ENCODE measurements around the gene DNAH1.
"Not testable (repeated sequence)": the region's sequence is repeated elsewhere in the genome, so short reads cannot be mapped to it uniquely, and the experiment has no call there.

The DNAH1 gene

GRCh38 chr3:52328536-52329080 lies 12.5 kb downstream of the DNAH1 start:
- H3K4me1 Mint-ChIP-seq, result no peaks in the 10 kb centered on the region
- H3K4me3 Mint-ChIP-seq, result no peak overlapping the region
- no peak overlapping the region for H3K27ac Mint-ChIP-seq
- no peaks in the 10 kb centered on the region for H3K27me3 Mint-ChIP-seq
- no peak for DNase-seq (ENCODE audit: low spot score in 2 of 2)
- no peak for ATAC-seq (ENCODE audit: low read depth)
- no peaks in the 10 kb centered on the region for H3K9me3 Mint-ChIP-seq
- H3K36me3 Mint-ChIP-seq, result peaks cover 11% of the 10 kb centered on the region

DNA sequence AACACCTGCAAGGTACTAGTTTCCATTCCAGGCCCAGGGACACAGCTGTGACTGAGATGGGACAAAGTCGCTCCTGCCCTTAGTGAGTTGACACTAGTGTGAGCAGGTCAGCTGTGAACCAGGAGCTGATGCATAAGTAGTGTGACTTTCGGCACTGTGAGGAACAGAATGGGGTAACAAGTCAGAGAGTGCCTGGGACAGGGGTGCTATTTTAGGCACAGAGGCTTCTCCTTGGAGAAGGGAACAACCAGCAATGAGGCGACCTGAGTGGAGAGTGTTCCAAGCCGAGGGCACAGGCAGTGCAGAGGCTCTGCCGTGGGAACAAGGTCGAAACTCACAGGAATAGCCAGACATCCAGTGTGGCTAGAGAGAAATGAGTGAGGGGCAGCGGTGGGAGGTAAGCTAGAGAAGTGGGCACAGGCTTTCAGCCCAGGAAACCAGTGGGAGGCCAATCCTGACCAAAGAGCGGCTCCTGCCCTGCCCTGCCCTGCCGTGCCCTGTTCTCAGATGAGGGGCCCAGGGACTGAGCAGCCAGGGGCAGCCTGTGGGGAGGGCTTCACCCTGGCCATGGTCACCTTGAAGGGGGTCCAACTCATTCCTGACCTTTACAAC lies 14.2 kb downstream of the DNAH1 start:
- DNase-seq (ENCODE audit: low spot score in 2 of 2) (no peak), ATAC-seq (ENCODE audit: low read depth) (no peak)
- Mint-ChIP-seq H3K27ac (no peak overlapping the region), H3K4me1 (no peaks in the 10 kb centered on the region), H3K4me3 (no peak overlapping the region), H3K27me3 (no peaks in the 10 kb centered on the region), H3K9me3 (no peaks in the 10 kb centered on the region), H3K36me3 (peaks cover 11% of the 10 kb centered on the region)

GRCh38 chr3:52331091-52331490 lies 15.0 kb downstream of the DNAH1 start:
- ATAC-seq (ENCODE audit: low read depth) (no peak), DNase-seq (ENCODE audit: low spot score in 2 of 2) (no peak)
- no peaks in the 10 kb centered on the region for H3K9me3 Mint-ChIP-seq
- H3K36me3 Mint-ChIP-seq, result peaks cover 13% of the 10 kb centered on the region
- no peak overlapping the region for H3K4me3 Mint-ChIP-seq
- H3K27ac Mint-ChIP-seq, result no peak overlapping the region
- no peaks in the 10 kb centered on the region for H3K27me3 Mint-ChIP-seq
- H3K4me1 Mint-ChIP-seq, result no peaks in the 10 kb centered on the region

DNA sequence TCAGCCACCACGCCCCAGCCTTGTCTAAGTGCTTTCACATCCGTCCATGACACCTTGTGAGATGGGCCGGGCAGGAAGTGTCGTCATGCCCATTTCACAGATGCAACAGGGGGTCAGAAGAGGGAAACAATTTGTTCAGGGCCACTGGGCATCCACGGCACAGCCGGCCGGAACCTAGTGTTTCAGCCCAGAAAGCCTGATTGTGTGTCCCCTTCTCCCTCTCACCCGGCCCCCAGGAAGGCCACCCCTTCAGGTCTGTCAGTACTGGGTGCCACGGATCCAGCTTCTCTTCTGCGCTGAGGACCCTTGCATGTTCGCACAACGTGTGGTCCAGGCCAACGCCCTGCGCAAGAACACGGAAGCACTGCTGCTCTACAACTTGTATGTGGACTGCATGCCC lies 15.8 kb downstream of the DNAH1 start:
- H3K27me3 Mint-ChIP-seq, result no peaks in the 10 kb centered on the region
- peaks cover 13% of the 10 kb centered on the region for H3K36me3 Mint-ChIP-seq
- H3K9me3 Mint-ChIP-seq, result no peaks in the 10 kb centered on the region
- H3K27ac Mint-ChIP-seq, result no peak overlapping the region
- peaks cover under 1% of the 10 kb centered on the region for H3K4me1 Mint-ChIP-seq
- no peak for ATAC-seq (ENCODE audit: low read depth)
- H3K4me3 Mint-ChIP-seq, result no peak overlapping the region
- DNase-seq (ENCODE audit: low spot score in 2 of 2), result no peak

DNA sequence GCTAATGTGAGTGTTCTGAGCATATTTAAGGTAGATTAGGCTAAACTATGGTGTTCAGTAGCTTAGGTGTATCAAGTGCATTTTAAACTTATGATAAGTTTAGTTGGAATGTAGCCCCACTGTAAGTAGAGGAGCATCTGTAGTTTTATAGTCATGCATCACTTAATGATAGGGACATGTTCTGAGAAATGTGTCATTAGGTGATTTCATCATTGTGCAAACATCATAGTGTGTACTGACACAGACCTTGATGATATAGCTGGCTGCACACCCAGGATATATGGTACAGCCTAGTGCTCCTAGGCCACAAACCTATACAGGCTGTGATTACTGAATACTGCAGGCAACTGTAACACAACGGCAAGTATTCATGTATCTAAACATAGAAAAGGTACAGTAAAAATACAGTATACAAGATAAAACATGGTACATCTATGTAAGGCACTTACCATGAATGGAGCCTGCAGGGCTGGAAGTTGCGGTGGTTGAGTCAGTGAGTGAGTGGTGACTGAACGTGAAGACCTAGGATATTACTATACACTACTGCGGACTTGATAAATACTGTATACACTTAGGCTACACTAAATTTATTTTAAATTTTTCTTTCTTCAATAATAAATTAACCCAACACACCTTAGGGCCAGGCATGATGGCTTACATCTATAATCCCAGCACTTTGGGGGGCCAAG lies 17.9 kb downstream of the DNAH1 start:
- Mint-ChIP-seq H3K9me3 (no peaks in the 10 kb centered on the region), H3K27ac (no peak overlapping the region), H3K27me3 (no peaks in the 10 kb centered on the region), H3K36me3 (peaks cover 14% of the 10 kb centered on the region), H3K4me3 (no peak overlapping the region), H3K4me1 (peaks cover 2% of the 10 kb centered on the region)
- ATAC-seq (ENCODE audit: low read depth), result no peak
- no peak for DNase-seq (ENCODE audit: low spot score in 2 of 2)

- DNase-seq (ENCODE audit: low spot score in 2 of 2); ATAC-seq (ENCODE audit: low read depth); H3K4me1 Mint-ChIP-seq; H3K9me3 Mint-ChIP-seq; H3K27me3 Mint-ChIP-seq; H3K27ac Mint-ChIP-seq; H3K4me3 Mint-ChIP-seq: not testable (repeated sequence)
- H3K36me3 Mint-ChIP-seq, result peaks cover 16% of the 10 kb centered on the region
These were observed 22.0 kb downstream of the DNAH1 start for GRCh38 chr3:52338131-52338530.

GRCh38 chr3:52339612-52340011 lies 23.5 kb downstream of the DNAH1 start:
- Mint-ChIP-seq H3K36me3 (peaks cover 19% of the 10 kb centered on the region), H3K4me3 (no peak overlapping the region), H3K27me3 (no peaks in the 10 kb centered on the region), H3K4me1 (peaks cover 8% of the 10 kb centered on the region), H3K27ac (no peak overlapping the region), H3K9me3 (no peaks in the 10 kb centered on the region)
- DNase-seq (ENCODE audit: low spot score in 2 of 2) (peak; percentile 40 to 67), ATAC-seq (ENCODE audit: low read depth) (peak; percentile 70)

- DNase-seq (ENCODE audit: low spot score in 2 of 2), result no peak
- H3K4me3 Mint-ChIP-seq, result no peak overlapping the region
- H3K27me3 Mint-ChIP-seq, result no peaks in the 10 kb centered on the region
- no peak overlapping the region for H3K27ac Mint-ChIP-seq
- H3K9me3 Mint-ChIP-seq, result no peaks in the 10 kb centered on the region
- ATAC-seq (ENCODE audit: low read depth), result no peak
- H3K4me1 Mint-ChIP-seq, result peaks cover 8% of the 10 kb centered on the region
- H3K36me3 Mint-ChIP-seq, result peaks cover 22% of the 10 kb centered on the region
These were observed 25.0 kb downstream of the DNAH1 start for GRCh38 chr3:52341123-52341522.

DNA sequence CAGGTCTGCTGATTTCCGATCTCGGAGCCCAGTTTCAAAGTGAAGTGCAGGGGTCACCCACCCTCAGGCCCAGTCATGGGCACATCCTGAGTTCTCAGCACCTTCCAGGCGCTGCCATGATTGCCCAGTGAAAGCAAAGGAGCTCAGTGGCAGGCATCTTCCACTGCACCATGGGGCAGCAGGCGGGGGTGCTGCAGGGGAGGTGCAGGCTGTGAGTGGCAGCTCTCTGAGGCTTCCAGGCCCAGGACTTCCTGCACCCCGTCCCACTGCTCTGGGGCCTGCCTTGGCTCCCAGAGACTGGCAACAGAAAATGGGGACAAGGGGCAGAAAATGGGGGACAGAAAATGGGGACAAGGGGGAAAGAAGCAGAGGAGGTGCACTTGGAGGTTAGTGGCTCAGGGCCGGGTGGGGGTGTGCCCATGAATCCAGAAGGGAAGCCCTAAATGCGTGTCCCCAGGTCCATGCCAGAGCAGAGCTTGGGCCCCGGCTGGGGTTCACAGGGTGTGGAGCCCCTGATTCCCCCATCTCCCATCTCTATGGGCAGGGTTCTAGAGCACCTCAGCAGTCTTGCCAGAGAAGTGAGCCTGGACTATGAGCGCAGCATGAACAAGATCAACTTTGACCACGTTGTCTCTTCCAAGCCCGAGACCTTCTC lies 28.0 kb downstream of the DNAH1 start:
- peaks cover 8% of the 10 kb centered on the region for H3K4me1 Mint-ChIP-seq
- H3K27ac Mint-ChIP-seq, result no peak overlapping the region
- peaks cover 19% of the 10 kb centered on the region for H3K36me3 Mint-ChIP-seq
- H3K27me3 Mint-ChIP-seq, result no peaks in the 10 kb centered on the region
- DNase-seq (ENCODE audit: low spot score in 2 of 2), result no peak
- H3K9me3 Mint-ChIP-seq, result no peaks in the 10 kb centered on the region
- no peak overlapping the region for H3K4me3 Mint-ChIP-seq
- no peak for ATAC-seq (ENCODE audit: low read depth)

DNA sequence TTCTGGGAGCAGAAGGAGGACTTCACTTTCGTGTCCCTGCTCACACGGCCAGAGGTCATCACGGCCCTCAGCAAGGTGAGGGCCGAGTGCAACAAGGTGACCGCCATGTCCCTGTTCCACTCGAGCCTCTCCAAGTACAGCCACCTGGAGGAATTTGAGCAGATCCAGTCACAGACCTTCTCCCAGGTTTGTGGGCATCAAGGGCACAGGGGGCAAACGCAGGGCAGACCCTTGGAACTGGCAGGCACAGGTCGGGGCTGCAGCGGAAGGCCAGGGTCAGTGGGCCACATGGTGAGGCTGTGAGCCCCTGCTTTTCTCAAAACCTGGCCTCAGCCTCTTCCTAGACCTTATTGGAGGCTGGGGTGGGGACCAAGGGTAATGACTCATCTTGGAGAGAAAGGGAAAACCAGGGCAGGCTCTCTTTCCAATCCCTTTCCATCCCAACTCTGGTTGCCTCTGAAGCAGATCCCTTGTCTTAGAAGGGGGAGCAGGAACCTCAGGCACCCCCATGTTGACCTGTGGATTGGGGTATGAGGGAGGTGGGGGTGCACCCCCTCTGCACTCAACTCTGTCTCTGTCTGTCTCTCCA lies 29.5 kb downstream of the DNAH1 start:
- H3K27ac Mint-ChIP-seq, result no peak overlapping the region
- ATAC-seq (ENCODE audit: low read depth), result no peak

GRCh38 chr3:52346623-52347530 lies 30.8 kb downstream of the DNAH1 start:
- peak overlapping the region; percentile 8 for H3K27ac Mint-ChIP-seq
- no peaks in the 10 kb centered on the region for H3K27me3 Mint-ChIP-seq
- H3K4me3 Mint-ChIP-seq, result no peak overlapping the region
- peaks cover 2% of the 10 kb centered on the region for H3K4me1 Mint-ChIP-seq
- no peaks in the 10 kb centered on the region for H3K9me3 Mint-ChIP-seq
- DNase-seq (ENCODE audit: low spot score in 2 of 2) (no peak), ATAC-seq (ENCODE audit: low read depth) (no peak)
- H3K36me3 Mint-ChIP-seq, result peaks cover 18% of the 10 kb centered on the region

More for the DNA sequence above, 29.5 kb downstream of the DNAH1 start:
- no peaks in the 10 kb centered on the region for H3K27me3 Mint-ChIP-seq
- no peak overlapping the region for H3K4me3 Mint-ChIP-seq
- H3K9me3 Mint-ChIP-seq, result no peaks in the 10 kb centered on the region
- H3K36me3 Mint-ChIP-seq, result peaks cover 18% of the 10 kb centered on the region
- no peak for DNase-seq (ENCODE audit: low spot score in 2 of 2)
- peaks cover 2% of the 10 kb centered on the region for H3K4me1 Mint-ChIP-seq

GRCh38 chr3:52347716-52348635 lies 31.9 kb downstream of the DNAH1 start:
- ATAC-seq (ENCODE audit: low read depth) (no peak), DNase-seq (ENCODE audit: low spot score in 2 of 2) (no peak)
- Mint-ChIP-seq H3K9me3 (no peaks in the 10 kb centered on the region), H3K4me1 (peaks cover 2% of the 10 kb centered on the region), H3K4me3 (no peak overlapping the region), H3K36me3 (peaks cover 15% of the 10 kb centered on the region), H3K27ac (no peak overlapping the region), H3K27me3 (no peaks in the 10 kb centered on the region)

DNA sequence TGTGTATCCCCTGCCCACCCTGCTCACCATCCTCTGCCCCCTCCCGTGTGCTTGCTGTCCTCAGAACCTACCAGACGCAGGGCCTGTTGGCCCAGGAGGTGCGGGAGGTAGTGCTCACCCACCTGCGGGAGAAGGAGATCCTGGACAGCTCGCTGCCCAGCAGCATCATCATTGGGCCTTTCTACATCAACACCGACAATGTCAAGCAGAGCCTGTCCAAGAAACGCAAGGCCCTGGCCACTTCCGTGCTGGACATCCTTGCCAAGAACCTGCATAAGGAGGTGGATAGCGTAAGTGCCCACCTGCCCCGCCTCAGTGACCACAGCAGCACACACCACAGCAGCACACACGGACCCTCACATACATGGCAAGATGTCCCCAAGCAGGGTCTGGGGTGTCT lies 33.0 kb downstream of the DNAH1 start:
- H3K4me1 Mint-ChIP-seq, result peaks cover 2% of the 10 kb centered on the region
- DNase-seq (ENCODE audit: low spot score in 2 of 2), result no peak
- no peaks in the 10 kb centered on the region for H3K27me3 Mint-ChIP-seq
- no peak overlapping the region for H3K27ac Mint-ChIP-seq
- H3K4me3 Mint-ChIP-seq, result no peak overlapping the region
- no peak for ATAC-seq (ENCODE audit: low read depth)
- peaks cover 12% of the 10 kb centered on the region for H3K36me3 Mint-ChIP-seq
- no peaks in the 10 kb centered on the region for H3K9me3 Mint-ChIP-seq

Data from memory B cell (primary cell).